Fibroblast of pulmonary artery (primary cell): ENCODE results near the gene UACA.

ENCODE experiments used
- DNase-seq: peaks from one replicate; pipeline ENCODE4 v3.0.0-alpha.2; 2010; ENCODE audit warnings: low read depth
- H3K4me3 ChIP-seq: replicated peaks from 2 replicates; pipeline ENCODE4 v1.5.1; 2011; ENCODE audit warnings: low read depth, mild to moderate bottlenecking, control low read depth, low read length, moderate library complexity
- TF ChIP-seq, protein P1 (sequence below): IDR thresholded peaks from 2 replicates; pipeline ENCODE4 v1.5.1; 2011; ENCODE audit warnings: mild to moderate bottlenecking, control low read depth, low read length, inconsistent platforms; ENCODE audit errors: missing control alignments

UACA gene

DNA sequence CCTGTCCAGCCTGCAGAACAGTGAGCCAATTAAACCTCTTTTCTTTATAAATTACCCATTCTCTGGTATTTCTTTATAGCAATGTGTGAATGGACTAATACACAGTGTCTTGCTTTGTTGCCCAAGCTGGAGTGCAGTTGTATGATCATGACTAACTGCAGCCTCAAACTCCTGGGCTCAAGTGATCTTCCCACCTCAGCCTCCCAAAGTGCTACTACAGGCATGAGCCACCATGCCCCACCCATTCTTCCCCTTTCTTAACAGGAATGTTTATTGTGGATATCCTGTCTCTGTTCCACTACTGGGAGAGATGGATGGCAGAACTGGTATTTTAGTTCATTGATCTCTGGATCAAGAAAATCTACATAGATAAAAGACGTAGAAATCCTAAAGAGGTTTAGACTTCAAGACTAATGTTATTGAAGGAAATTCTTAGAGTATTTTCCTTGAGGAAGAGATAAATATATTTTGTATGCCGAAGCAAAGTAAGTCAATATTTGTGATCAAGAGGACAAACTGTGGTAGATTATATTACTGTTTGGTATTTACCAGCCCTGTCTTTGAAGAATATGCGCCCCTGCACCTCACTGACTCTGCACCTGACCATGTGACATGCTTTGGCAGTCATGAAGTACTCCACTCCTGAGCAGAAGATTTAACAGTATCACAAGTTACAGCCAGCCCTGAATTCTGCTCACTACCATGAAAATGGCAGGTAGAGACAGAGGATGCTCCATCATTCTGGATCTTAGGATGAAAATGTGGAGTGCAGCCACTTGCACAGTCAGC lies 42.9 kb downstream of the UACA start:
- no peak overlapping the region for H3K4me3 ChIP-seq
- DNase-seq, result no peak
- TF ChIP-seq, protein P1, sequence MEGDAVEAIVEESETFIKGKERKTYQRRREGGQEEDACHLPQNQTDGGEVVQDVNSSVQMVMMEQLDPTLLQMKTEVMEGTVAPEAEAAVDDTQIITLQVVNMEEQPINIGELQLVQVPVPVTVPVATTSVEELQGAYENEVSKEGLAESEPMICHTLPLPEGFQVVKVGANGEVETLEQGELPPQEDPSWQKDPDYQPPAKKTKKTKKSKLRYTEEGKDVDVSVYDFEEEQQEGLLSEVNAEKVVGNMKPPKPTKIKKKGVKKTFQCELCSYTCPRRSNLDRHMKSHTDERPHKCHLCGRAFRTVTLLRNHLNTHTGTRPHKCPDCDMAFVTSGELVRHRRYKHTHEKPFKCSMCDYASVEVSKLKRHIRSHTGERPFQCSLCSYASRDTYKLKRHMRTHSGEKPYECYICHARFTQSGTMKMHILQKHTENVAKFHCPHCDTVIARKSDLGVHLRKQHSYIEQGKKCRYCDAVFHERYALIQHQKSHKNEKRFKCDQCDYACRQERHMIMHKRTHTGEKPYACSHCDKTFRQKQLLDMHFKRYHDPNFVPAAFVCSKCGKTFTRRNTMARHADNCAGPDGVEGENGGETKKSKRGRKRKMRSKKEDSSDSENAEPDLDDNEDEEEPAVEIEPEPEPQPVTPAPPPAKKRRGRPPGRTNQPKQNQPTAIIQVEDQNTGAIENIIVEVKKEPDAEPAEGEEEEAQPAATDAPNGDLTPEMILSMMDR, result no peak

DNA sequence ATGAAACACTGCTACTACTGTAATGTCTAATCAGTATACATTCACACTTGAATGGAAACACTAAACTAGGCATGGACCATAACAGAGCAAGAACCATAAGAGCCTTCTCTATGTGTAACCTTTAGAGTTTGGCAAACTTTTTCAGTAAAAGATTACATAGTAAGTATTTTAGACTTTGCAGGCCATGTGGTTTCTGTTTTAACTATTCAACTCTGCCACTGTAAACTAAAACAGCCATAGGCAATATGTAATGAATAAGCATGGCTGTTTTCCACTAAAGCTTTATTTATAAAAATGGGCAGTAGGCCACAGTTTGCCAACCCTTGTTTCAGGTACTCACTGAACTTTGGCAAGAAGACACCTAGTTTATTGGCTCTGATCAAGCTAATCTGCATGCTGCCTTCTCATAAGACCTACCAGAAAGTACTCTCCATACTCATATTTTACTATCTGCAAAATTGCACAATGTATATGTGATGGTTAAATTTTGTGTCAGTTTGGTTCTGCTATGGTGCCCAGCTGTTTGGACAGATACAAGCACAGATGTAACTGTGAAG lies 46.0 kb downstream of the UACA start:
- TF ChIP-seq, protein P1, result no peak
- H3K4me3 ChIP-seq, result no peak overlapping the region
- no peak for DNase-seq

DNA sequence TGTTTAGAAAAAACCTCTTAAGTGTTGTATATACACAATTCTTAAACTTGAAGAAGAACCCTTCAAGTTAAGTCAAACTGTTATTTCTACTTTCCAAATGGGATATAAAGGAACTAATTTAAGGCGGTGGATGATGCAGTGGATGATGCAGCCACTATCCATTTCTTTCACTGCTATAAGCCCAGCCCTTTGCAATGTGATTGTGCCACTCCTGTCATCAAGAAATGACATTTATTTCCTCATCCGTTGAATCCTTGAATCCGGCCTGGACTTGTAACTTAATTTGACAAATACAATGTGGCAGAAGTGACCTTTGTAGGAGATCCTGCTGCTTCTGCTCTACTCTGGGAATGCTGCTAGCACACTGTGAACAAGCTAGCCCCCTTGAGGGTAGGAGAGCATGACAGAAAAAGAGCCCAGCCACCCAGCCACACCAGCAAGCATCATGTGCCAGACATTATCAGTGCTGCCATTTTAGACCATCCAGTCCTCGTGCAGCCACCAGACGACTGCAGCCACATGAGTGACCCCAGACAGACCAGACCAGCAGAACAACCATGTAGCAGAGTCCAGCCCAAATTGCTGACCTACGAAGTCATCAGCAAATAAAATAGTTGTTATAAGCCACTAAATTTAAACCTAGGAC lies 47.4 kb downstream of the UACA start:
- no peak for DNase-seq
- TF ChIP-seq, protein P1, result no peak
- H3K4me3 ChIP-seq, result no peak overlapping the region

DNA sequence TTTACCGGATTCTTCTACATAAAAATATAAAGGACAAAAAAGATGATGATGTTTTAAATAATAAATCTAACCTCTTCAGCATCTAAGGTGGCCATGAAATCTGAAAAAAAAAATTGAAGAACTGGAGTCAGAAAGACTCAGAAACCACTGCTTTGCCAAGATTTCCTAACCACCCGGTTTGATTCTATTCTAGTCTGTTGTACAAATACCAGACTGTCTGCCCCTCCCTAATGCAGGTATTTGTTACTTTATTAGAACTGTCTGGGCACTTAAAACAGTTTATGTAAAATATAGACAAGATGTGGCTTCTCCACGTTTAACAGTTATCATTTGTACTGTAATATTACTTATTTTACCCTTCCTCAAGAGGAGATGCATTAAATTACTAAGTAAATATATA lies 48.8 kb downstream of the UACA start:
- TF ChIP-seq, protein P1, result no peak
- DNase-seq, result peak; percentile 52

DNA sequence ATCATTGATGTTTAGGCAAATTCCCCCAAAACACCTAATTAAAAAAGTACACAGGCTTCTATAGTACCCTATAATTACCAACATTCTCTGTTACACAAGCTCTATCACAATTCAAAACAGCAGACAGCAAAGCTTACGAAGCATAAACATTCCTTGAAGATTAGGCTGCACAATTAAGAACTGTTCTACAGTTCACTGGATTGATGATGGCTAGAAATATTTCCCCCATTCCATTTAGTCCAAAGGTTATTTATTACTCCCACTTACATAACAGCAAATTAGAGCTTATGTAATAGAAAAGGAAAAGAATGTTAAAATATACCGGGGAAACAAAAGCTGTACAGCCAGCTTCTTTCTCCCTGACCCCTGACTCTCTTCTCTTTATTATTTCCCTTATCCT lies 49.3 kb downstream of the UACA start:
- TF ChIP-seq, protein P1, result no peak
- peak; percentile 53 for DNase-seq

More for the DNA sequence above, 48.8 kb downstream of the UACA start:
- H3K4me3 ChIP-seq, result no peak overlapping the region

DNA sequence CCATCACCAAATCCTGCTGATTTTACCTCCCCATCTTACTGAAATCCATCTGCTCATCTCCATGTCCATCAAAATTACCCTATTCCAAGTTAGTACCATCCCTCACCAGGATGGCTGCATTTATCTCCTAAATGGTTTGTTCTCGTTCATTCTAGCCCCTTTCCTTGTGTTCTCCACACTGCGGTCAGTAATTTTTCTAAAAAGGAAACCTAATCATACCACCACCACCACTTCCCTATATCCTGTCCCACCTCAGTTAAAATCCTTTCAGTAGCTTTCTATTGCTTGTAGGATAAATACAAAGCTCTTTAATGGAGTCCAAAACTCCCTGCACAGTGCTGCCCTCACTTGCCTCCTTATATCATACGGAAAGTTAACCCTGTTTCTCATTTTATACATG lies 51.1 kb downstream of the UACA start:
- DNase-seq, result no peak
- H3K4me3 ChIP-seq, result no peak overlapping the region
- TF ChIP-seq, protein P1, result no peak

More for the DNA sequence above, 49.3 kb downstream of the UACA start:
- H3K4me3 ChIP-seq, result no peak overlapping the region
